Breast epithelium (tissue), 4 donors: ENCODE results near the gene NLGN4Y. TPM values are rescaled to one million over a fixed set of nuclear protein-coding genes. Genes with fewer than 3 reads are reported as not detected.

Experiments
- DNase-seq, 2 donors: peaks; one replicate each; pipeline ENCODE4 v3.0.0-alpha.2; 2019; ENCODE audit warnings: low spot score in 2 of 2
- H3K27ac ChIP-seq, 2 donors: fragments of 200-600 bp; sonication (generic) in 1 of 2; one replicate each; pipeline ENCODE4 v1.5.1; 2016 to 2019; ENCODE audit warnings: mild to moderate bottlenecking in 1 of 2
- H3K27me3 ChIP-seq, 2 donors: fragments of 200-600 bp; sonication (generic) in 1 of 2; one replicate each; pipeline versions ENCODE4 v1.5.1 to v1.6.0; 2017 to 2019; ENCODE audit warnings: control low read depth in 1 of 2, mild to moderate bottlenecking in 1 of 2
- H3K36me3 ChIP-seq: fragments of 200-600 bp; one replicate; pipeline ENCODE4 v1.5.1; 2019
- H3K4me1 ChIP-seq, 2 donors: fragments of 200-600 bp; sonication (generic); one replicate each; pipeline ENCODE4 v1.5.1; 2016 to 2019; ENCODE audit warnings: control low read depth in 1 of 2
- H3K4me3 ChIP-seq, 3 donors: fragments of 200-600 bp; sonication (generic); 1 replicate in 2 of 3; 2 replicates in 1 of 3; pipeline ENCODE4 v1.5.1; 2016 to 2019; ENCODE audit warnings: mild to moderate bottlenecking in 3 of 3, moderate library complexity in 2 of 3
- H3K9me3 ChIP-seq, 2 donors: fragments of 200-600 bp; sonication (generic) in 1 of 2; one replicate each; pipeline ENCODE4 v1.5.1; 2016 to 2019; ENCODE audit warnings: control low read depth in 1 of 2
- POLR2A ChIP-seq: fragments of 450-650 bp; IDR thresholded peaks from one replicate; pipeline ENCODE4 v1.6.1; 2016; ENCODE audit warnings: antibody characterized with exemption, mild to moderate bottlenecking, moderate library complexity
- POLR2AphosphoS5 ChIP-seq, 3 donors: sonication (generic); formaldehyde crosslinking; IDR thresholded peaks; one replicate each; pipeline ENCODE4 v1.6.1; 2017; ENCODE audit warnings: antibody characterized with exemption in 3 of 3
- intact Hi-C: fragments of 100-400 bp; cut with DNase I; formaldehyde crosslinking; loops from one replicate; pipeline ENCODE4 v1.15.1; 2023; ENCODE audit warnings: low total_unique reads
- total RNA-seq, 3 donors: library from RNA; depleted of rRNA; stranded (reverse); fragments of >200 nt; gene quantifications; one replicate each; pipeline ENCODE4 v1.1.0, GENCODE V29; 2016
- TF ChIP-seq, protein P1 (sequence below), 3 donors: fragments of 450-650 bp; IDR thresholded peaks; one replicate each; pipeline ENCODE4 v1.5.1; 2016 to 2017; ENCODE audit warnings: antibody characterized with exemption in 3 of 3, mild to moderate bottlenecking in 3 of 3, moderate library complexity in 3 of 3

The NLGN4Y gene
- total RNA-seq, 3 donors from 2014 or later = 0.15 to 20.3 TPM; not detected in 1

GRCh38 chrY:14763600-14763999 is 239.3 kb downstream of the NLGN4Y start:
- TF ChIP-seq POLR2AphosphoS5 (IDR thresholded peaks at IDR 0.05) (no peak), POLR2A (no peak)
- TF ChIP-seq, protein P1, sequence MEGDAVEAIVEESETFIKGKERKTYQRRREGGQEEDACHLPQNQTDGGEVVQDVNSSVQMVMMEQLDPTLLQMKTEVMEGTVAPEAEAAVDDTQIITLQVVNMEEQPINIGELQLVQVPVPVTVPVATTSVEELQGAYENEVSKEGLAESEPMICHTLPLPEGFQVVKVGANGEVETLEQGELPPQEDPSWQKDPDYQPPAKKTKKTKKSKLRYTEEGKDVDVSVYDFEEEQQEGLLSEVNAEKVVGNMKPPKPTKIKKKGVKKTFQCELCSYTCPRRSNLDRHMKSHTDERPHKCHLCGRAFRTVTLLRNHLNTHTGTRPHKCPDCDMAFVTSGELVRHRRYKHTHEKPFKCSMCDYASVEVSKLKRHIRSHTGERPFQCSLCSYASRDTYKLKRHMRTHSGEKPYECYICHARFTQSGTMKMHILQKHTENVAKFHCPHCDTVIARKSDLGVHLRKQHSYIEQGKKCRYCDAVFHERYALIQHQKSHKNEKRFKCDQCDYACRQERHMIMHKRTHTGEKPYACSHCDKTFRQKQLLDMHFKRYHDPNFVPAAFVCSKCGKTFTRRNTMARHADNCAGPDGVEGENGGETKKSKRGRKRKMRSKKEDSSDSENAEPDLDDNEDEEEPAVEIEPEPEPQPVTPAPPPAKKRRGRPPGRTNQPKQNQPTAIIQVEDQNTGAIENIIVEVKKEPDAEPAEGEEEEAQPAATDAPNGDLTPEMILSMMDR (IDR thresholded peaks at IDR 0.05) = no peak

GRCh38 chrY:14778208-14778607 is 253.9 kb downstream of the NLGN4Y start:
- no peak for DNase-seq
- no peaks in the 10 kb centered on the region for H3K4me1 ChIP-seq
- intact Hi-C loops = no loop called here
- H3K36me3 ChIP-seq = no peaks in the 10 kb centered on the region
- H3K9me3 ChIP-seq = no peaks in the 10 kb centered on the region
- no peak overlapping the region for H3K27ac ChIP-seq
- TF ChIP-seq, protein P1 (IDR thresholded peaks at IDR 0.05) = no peak
- TF ChIP-seq POLR2A (no peak), POLR2AphosphoS5 (IDR thresholded peaks at IDR 0.05) (no peak)
- no peak overlapping the region for H3K4me3 ChIP-seq
- H3K27me3 ChIP-seq = no peaks in the 10 kb centered on the region

More at GRCh38 chrY:14763600-14763999, 239.3 kb downstream of the NLGN4Y start:
- Histone ChIP-seq H3K4me3 (no peak overlapping the region), H3K27ac (no peak overlapping the region), H3K9me3 (no peaks in the 10 kb centered on the region), H3K27me3 (no peaks in the 10 kb centered on the region), H3K4me1 (no peaks in the 10 kb centered on the region), H3K36me3 (no peaks in the 10 kb centered on the region)
- intact Hi-C loops = no loop called here
- no peak for DNase-seq

- H3K27ac ChIP-seq = no peak overlapping the region
- intact Hi-C loops = no loop called here
- TF ChIP-seq POLR2A (no peak), POLR2AphosphoS5 (IDR thresholded peaks at IDR 0.05) (no peak)
- TF ChIP-seq, protein P1 (IDR thresholded peaks at IDR 0.05) = no peak
These were observed 268.8 kb downstream of the NLGN4Y start for GRCh38 chrY:14793104-14793503.

DNA sequence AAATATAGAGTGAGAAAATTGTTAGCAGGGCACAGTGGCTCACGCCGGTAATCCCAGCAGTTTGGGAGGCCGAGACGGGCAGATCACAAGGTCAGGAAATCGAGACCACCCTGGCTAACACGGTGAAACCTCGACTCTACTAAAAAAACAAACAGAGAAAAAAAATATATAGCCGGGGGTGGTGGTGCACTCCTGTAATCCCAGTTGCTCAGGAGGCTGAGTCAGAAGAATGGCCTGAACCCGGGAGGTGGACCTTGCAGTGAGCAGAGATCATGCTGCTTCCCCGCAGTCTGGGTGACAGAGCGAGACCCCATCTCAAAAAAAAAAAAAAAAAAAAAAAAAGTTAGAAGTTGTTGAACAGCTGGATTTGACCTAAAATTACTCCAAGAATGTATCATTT is 269.3 kb downstream of the NLGN4Y start:
- no peak for DNase-seq
- intact Hi-C loops = no loop called here
- no peak overlapping the region for H3K4me3 ChIP-seq
- no peaks in the 10 kb centered on the region for H3K9me3 ChIP-seq
- no peaks in the 10 kb centered on the region for H3K36me3 ChIP-seq
- no peaks in the 10 kb centered on the region for H3K27me3 ChIP-seq
- H3K27ac ChIP-seq = no peak overlapping the region
- no peaks in the 10 kb centered on the region for H3K4me1 ChIP-seq
- no peak for TF ChIP-seq POLR2A
- TF ChIP-seq, protein P1 (IDR thresholded peaks at IDR 0.05) = no peak
- no peak for TF ChIP-seq POLR2AphosphoS5 (IDR thresholded peaks at IDR 0.05)

More at GRCh38 chrY:14793104-14793503, 268.8 kb downstream of the NLGN4Y start:
- H3K9me3 ChIP-seq = no peaks in the 10 kb centered on the region
- no peaks in the 10 kb centered on the region for H3K36me3 ChIP-seq
- no peaks in the 10 kb centered on the region for H3K4me1 ChIP-seq
- no peak overlapping the region for H3K4me3 ChIP-seq
- H3K27me3 ChIP-seq = no peaks in the 10 kb centered on the region
- no peak for DNase-seq

DNA sequence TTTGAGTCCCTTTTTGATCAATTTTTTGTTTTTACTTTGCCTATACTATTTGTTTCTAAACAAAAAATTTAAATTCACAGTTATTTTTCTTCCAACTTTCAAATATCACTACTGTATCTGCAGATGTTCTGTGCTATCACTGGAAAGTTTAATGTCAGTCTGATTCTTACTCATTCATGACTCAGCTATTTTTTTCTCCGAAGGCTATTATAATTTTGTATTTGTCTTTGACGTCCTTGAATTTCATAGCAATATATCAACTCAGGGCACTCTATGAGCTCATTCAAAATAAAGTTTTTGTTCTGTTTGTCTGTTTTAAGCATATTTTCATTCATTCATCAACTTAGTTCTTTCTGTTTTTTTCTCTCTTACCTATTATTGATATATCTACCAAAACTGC is 273.7 kb downstream of the NLGN4Y start:
- H3K4me3 ChIP-seq = no peak overlapping the region
- no peak for DNase-seq

More for the DNA sequence above, 273.7 kb downstream of the NLGN4Y start:
- no peaks in the 10 kb centered on the region for H3K27me3 ChIP-seq
- H3K36me3 ChIP-seq = no peaks in the 10 kb centered on the region
- no peak overlapping the region for H3K27ac ChIP-seq
- TF ChIP-seq POLR2A (no peak), POLR2AphosphoS5 (IDR thresholded peaks at IDR 0.05) (no peak)
- TF ChIP-seq, protein P1 (IDR thresholded peaks at IDR 0.05) = no peak
- no peaks in the 10 kb centered on the region for H3K4me1 ChIP-seq
- H3K9me3 ChIP-seq = no peaks in the 10 kb centered on the region
- intact Hi-C loops = no loop called here
